ENCODE data around the gene FOXL1. TPM values are rescaled to one million over a fixed set of nuclear protein-coding genes. Genes with fewer than 3 reads are reported as not detected.

The FOXL1 gene
- total RNA-seq, 4 donors from 2014 or later, result 0.52 to 0.83 (median 0.69) TPM

DNA sequence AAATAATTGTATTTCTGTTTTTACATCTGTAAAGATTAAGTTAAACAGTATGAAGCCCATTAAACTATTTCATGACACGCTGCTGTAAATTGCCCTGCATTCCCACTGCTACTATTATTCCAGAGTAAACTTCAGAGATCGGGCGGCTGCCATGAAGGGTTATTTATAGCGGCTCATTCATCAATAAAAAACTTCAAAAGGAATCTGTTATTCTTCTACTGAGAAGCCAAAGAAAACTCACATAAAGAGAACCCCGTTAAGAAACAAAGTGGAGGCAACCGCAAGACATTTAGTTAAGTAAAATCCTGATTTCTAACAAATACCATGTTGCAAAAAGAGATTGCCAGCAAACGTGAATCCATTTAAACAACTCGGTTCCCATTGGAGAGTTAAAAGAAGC lies 16.4 kb downstream of the FOXL1 start:
- Histone ChIP-seq H3K36me3 (no peaks in the 10 kb centered on the region), H3K27ac (replicated peaks in 1 of 4) (no peak overlapping the region), H3K4me3 (no peak overlapping the region), H3K9me3 (no peaks in the 10 kb centered on the region), H3K4me1 (peaks cover 0 to 19% (median 10%) of the 10 kb centered on the region in 4 donors), H3K27me3 (peaks cover 0 to 94% (median 33%) of the 10 kb centered on the region in 4 donors)
- no peak for DNase-seq (ENCODE audit: extremely low spot score)
- intact Hi-C loops (cut with DNase I), result no loop called here
- WGBS, result 20% methylated on average over 8 of the region's 8 CpGs
- TF ChIP-seq, protein P1, sequence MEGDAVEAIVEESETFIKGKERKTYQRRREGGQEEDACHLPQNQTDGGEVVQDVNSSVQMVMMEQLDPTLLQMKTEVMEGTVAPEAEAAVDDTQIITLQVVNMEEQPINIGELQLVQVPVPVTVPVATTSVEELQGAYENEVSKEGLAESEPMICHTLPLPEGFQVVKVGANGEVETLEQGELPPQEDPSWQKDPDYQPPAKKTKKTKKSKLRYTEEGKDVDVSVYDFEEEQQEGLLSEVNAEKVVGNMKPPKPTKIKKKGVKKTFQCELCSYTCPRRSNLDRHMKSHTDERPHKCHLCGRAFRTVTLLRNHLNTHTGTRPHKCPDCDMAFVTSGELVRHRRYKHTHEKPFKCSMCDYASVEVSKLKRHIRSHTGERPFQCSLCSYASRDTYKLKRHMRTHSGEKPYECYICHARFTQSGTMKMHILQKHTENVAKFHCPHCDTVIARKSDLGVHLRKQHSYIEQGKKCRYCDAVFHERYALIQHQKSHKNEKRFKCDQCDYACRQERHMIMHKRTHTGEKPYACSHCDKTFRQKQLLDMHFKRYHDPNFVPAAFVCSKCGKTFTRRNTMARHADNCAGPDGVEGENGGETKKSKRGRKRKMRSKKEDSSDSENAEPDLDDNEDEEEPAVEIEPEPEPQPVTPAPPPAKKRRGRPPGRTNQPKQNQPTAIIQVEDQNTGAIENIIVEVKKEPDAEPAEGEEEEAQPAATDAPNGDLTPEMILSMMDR (IDR thresholded peaks at IDR 0.05), result no peak
- TF ChIP-seq POLR2AphosphoS5 (IDR thresholded peaks at IDR 0.05) (no peak), EP300 (IDR thresholded peaks at IDR 0.05) (no peak), POLR2A (IDR thresholded peaks at IDR 0.05; ENCODE audit: low read depth) (no peak)

DNA sequence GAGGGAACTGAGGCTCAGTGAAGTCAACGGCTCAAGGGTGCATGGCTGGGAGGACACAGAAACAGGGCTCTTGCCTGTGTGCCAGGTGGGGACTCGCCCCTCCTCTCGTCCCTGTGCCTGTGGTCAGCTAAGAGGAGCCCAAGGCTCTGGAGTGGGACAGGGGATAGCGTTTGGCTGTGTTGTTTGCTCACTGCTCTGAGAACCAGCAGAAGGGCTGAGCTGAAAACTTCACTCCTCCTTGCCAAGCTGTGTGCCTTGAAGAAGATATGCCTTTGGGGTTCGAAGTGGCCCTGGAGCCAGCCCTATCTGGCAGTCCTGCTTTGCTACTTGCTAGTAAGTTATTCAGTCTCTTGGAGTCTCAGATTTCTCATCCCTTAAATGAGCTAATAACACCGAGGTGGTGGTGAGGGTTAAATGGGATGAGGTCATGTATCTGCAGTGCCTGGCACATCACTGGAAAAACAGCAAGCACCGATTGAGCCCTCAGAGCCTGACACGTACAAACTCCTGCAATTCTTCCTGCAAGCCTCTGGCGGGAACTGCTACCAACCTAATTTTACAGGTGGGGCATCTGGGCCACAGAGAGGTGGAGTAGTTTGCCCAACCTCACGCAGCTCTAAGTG lies 17.7 kb downstream of the FOXL1 start:
- H3K36me3 ChIP-seq, result no peaks in the 10 kb centered on the region
- intact Hi-C loops (cut with DNase I), result no loop called here
- no peak for TF ChIP-seq POLR2A (IDR thresholded peaks at IDR 0.05; ENCODE audit: low read depth)
- no peak for TF ChIP-seq EP300 (IDR thresholded peaks at IDR 0.05)
- no peak for TF ChIP-seq POLR2AphosphoS5 (IDR thresholded peaks at IDR 0.05)
- TF ChIP-seq, protein P1 (IDR thresholded peaks at IDR 0.05), result no peak
- no peak overlapping the region for H3K4me3 ChIP-seq
- H3K9me3 ChIP-seq, result no peaks in the 10 kb centered on the region
- H3K27me3 ChIP-seq, result peaks cover 0 to 94% (median 34%) of the 10 kb centered on the region in 4 donors
- no peak overlapping the region for H3K27ac ChIP-seq (replicated peaks in 1 of 4)
- peaks cover 0 to 19% (median 10%) of the 10 kb centered on the region in 4 donors for H3K4me1 ChIP-seq
- WGBS, result 71% methylated on average over 10 of the region's 10 CpGs
- no peak for DNase-seq (ENCODE audit: extremely low spot score)

DNA sequence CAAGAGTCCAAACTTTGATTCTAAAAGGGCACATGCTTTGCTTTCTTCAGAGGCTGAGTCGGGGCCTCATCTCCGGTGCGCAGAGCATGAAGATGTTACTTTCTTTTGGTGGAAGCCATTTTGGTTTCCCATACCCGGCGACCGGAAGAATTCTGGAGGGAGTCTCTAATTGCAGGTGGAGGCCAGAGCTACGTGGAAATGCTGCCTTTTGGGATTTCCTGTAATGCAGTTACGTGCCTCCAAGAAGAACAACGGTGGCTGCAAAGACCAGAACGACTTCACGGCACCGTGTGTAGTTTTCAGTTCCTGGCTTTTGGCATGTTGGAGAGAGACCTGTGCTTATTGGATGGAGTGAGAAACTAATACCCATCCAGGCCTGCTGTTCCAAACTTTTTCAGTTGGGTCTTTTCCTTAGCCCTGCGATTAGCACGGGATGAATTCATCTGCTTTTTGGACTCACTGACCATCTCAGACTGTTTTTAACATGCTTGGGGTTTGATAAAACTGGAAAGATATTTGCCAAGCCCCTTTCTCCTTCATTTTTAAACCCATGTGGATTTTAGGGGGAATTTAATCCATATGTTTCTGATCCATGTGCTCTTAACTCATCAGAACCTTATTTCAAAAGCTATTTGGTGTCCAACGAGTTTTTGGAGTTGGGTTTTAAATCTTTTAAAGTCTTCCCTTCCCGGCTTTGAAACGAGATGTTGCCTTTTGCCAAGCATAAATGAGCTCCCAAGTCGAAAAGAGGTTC lies 19.0 kb downstream of the FOXL1 start:
- intact Hi-C loops (cut with DNase I), result no loop called here
- no peaks in the 10 kb centered on the region for H3K36me3 ChIP-seq
- peaks cover 0 to 94% (median 26%) of the 10 kb centered on the region in 4 donors for H3K27me3 ChIP-seq
- no peaks in the 10 kb centered on the region for H3K9me3 ChIP-seq
- no peak overlapping the region for H3K4me3 ChIP-seq
- 84% methylated on average over 18 of the region's 18 CpGs for WGBS
- H3K4me1 ChIP-seq, result peaks cover 0 to 19% (median 10%) of the 10 kb centered on the region in 4 donors
- DNase-seq (ENCODE audit: extremely low spot score), result no peak
- no peak overlapping the region for H3K27ac ChIP-seq (replicated peaks in 1 of 4)
- TF ChIP-seq, protein P1 (IDR thresholded peaks at IDR 0.05), result no peak
- TF ChIP-seq POLR2A (IDR thresholded peaks at IDR 0.05; ENCODE audit: low read depth) (no peak), EP300 (IDR thresholded peaks at IDR 0.05) (no peak), POLR2AphosphoS5 (IDR thresholded peaks at IDR 0.05) (no peak)

DNA sequence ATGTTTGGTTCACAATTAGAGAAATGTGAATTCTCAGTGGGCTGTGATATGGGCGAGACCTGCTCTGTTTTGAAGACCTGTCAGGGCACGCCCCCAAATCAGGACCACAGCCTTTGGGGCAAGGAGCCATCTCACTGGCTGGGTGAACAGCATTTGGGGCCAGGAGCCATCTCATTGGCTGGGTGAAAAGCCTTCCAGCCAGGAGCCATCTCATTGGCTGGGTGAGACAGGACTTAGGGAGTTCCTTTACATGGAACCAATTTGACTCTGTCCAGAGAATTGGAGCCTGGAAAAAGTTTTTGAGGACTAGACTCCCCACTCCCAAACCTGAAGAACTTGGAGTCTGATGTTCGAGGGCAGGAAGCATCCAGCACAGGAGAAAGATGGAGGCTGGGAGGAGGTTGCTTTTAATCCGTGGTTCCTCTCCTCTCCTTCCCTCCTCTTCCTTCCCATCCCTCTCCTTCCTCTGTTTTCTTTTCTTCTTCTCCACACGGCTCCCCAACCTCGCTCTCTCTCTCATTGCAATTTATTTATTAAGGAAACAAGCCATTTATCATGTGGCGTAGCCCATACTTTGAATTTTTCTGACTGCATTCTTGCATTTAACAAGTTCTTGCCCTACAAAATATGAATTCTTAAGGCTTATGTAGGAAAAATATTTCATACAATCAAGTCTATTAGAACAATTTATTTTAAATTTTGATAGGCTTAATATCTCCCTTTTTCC lies 19.7 kb downstream of the FOXL1 start:
- H3K9me3 ChIP-seq, result no peaks in the 10 kb centered on the region
- H3K36me3 ChIP-seq, result no peaks in the 10 kb centered on the region
- no peak overlapping the region for H3K27ac ChIP-seq (replicated peaks in 1 of 4)
- peaks cover 0 to 94% (median 20%) of the 10 kb centered on the region in 4 donors for H3K27me3 ChIP-seq
- WGBS, result 48% methylated on average over 7 of the region's 7 CpGs
- peaks cover 0 to 19% (median 10%) of the 10 kb centered on the region in 4 donors for H3K4me1 ChIP-seq
- intact Hi-C loops (cut with DNase I), result no loop called here
- TF ChIP-seq, protein P1 (IDR thresholded peaks at IDR 0.05), result no peak
- TF ChIP-seq EP300 (IDR thresholded peaks at IDR 0.05), result no peak
- no peak for DNase-seq (ENCODE audit: extremely low spot score)
- no peak overlapping the region for H3K4me3 ChIP-seq

Measured in esophagus muscularis mucosa (tissue), 4 donors.